ENCODE data around the gene PRG2. TPM values are rescaled to one million over a fixed set of nuclear protein-coding genes. Genes with fewer than 3 reads are reported as not detected.

Gene PRG2
- total and polyA plus RNA-seq, 2 of the 13 experiments (the other 11 are each of a cell fraction or from before 2014, with no cell fraction given) = not detected

GRCh38 chr11:57399972-57400578 is 9.6 kb upstream of the PRG2 start (continued):
- TF ChIP-seq, protein P1, sequence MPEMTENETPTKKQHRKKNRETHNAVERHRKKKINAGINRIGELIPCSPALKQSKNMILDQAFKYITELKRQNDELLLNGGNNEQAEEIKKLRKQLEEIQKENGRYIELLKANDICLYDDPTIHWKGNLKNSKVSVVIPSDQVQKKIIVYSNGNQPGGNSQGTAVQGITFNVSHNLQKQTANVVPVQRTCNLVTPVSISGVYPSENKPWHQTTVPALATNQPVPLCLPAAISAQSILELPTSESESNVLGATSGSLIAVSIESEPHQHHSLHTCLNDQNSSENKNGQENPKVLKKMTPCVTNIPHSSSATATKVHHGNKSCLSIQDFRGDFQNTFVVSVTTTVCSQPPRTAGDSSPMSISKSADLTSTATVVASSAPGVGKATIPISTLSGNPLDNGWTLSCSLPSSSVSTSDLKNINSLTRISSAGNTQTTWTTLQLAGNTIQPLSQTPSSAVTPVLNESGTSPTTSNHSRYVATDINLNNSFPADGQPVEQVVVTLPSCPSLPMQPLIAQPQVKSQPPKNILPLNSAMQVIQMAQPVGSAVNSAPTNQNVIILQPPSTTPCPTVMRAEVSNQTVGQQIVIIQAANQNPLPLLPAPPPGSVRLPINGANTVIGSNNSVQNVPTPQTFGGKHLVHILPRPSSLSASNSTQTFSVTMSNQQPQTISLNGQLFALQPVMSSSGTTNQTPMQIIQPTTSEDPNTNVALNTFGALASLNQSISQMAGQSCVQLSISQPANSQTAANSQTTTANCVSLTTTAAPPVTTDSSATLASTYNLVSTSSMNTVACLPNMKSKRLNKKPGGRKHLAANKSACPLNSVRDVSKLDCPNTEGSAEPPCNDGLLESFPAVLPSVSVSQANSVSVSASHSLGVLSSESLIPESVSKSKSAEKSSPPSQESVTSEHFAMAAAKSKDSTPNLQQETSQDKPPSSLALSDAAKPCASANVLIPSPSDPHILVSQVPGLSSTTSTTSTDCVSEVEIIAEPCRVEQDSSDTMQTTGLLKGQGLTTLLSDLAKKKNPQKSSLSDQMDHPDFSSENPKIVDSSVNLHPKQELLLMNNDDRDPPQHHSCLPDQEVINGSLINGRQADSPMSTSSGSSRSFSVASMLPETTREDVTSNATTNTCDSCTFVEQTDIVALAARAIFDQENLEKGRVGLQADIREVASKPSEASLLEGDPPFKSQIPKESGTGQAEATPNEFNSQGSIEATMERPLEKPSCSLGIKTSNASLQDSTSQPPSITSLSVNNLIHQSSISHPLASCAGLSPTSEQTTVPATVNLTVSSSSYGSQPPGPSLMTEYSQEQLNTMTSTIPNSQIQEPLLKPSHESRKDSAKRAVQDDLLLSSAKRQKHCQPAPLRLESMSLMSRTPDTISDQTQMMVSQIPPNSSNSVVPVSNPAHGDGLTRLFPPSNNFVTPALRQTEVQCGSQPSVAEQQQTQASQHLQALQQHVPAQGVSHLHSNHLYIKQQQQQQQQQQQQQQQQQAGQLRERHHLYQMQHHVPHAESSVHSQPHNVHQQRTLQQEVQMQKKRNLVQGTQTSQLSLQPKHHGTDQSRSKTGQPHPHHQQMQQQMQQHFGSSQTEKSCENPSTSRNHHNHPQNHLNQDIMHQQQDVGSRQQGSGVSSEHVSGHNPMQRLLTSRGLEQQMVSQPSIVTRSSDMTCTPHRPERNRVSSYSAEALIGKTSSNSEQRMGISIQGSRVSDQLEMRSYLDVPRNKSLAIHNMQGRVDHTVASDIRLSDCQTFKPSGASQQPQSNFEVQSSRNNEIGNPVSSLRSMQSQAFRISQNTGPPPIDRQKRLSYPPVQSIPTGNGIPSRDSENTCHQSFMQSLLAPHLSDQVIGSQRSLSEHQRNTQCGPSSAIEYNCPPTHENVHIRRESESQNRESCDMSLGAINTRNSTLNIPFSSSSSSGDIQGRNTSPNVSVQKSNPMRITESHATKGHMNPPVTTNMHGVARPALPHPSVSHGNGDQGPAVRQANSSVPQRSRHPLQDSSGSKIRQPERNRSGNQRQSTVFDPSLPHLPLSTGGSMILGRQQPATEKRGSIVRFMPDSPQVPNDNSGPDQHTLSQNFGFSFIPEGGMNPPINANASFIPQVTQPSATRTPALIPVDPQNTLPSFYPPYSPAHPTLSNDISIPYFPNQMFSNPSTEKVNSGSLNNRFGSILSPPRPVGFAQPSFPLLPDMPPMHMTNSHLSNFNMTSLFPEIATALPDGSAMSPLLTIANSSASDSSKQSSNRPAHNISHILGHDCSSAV (CRISPR knock-in tag; IDR thresholded peaks at IDR 0.05; ENCODE audit: borderline replicate concordance) = no peak
- TF ChIP-seq ZGPAT (CRISPR knock-in tag; IDR thresholded peaks at IDR 0.05) (peak; percentile 41; the same call in 1 of the 2 replicates), ZFP36L1 (CRISPR knock-in tag; IDR thresholded peaks at IDR 0.05) (no peak), ZNF350 (CRISPR knock-in tag; IDR thresholded peaks at IDR 0.05; ENCODE audit: borderline replicate concordance, low read depth) (no peak), ZNF468 (CRISPR knock-in tag; IDR thresholded peaks at IDR 0.05) (no peak), ZKSCAN1 (IDR thresholded peaks at IDR 0.05; ENCODE audit: low read length) (no peak), NAIF1 (CRISPR knock-in tag; IDR thresholded peaks at IDR 0.05; ENCODE audit: borderline replicate concordance) (no peak), ZNF777 (CRISPR knock-in tag; IDR thresholded peaks at IDR 0.05) (no peak), SALL2 (CRISPR knock-in tag; IDR thresholded peaks at IDR 0.05) (no peak), GLI4 (CRISPR knock-in tag; IDR thresholded peaks at IDR 0.05; ENCODE audit: borderline replicate concordance) (no peak), ZBTB21 (CRISPR knock-in tag; IDR thresholded peaks at IDR 0.05) (no peak), TCF7 (IDR thresholded peaks at IDR 0.05; ENCODE audit: low read depth) (peak; percentile 15; the same call in 1 of the 2 replicates), KMT2A (CRISPR knock-in tag; IDR thresholded peaks at IDR 0.05) (no peak), ZNF816 (CRISPR knock-in tag; IDR thresholded peaks at IDR 0.05; ENCODE audit: borderline replicate concordance) (no peak), BORCS8-MEF2B (CRISPR knock-in tag; IDR thresholded peaks at IDR 0.05) (no peak), HCFC1 (IDR thresholded peaks at IDR 0.05; ENCODE audit: low read depth, low read length) (no peak), NBN (conservative IDR thresholded peaks at IDR 0.05) (no peak)
- TF ChIP-seq, protein P2, sequence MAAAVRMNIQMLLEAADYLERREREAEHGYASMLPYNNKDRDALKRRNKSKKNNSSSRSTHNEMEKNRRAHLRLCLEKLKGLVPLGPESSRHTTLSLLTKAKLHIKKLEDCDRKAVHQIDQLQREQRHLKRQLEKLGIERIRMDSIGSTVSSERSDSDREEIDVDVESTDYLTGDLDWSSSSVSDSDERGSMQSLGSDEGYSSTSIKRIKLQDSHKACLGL (CRISPR knock-in tag; IDR thresholded peaks at IDR 0.05) = no peak
- TF ChIP-seq, protein P3, sequence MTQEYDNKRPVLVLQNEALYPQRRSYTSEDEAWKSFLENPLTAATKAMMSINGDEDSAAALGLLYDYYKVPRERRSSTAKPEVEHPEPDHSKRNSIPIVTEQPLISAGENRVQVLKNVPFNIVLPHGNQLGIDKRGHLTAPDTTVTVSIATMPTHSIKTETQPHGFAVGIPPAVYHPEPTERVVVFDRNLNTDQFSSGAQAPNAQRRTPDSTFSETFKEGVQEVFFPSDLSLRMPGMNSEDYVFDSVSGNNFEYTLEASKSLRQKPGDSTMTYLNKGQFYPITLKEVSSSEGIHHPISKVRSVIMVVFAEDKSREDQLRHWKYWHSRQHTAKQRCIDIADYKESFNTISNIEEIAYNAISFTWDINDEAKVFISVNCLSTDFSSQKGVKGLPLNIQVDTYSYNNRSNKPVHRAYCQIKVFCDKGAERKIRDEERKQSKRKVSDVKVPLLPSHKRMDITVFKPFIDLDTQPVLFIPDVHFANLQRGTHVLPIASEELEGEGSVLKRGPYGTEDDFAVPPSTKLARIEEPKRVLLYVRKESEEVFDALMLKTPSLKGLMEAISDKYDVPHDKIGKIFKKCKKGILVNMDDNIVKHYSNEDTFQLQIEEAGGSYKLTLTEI (CRISPR knock-in tag; conservative IDR thresholded peaks at IDR 0.05) = no peak
